Hepatocyte (in vitro differentiated cells): Measurements from ENCODE around the gene KDM3B. TPM values are rescaled to one million over a fixed set of nuclear protein-coding genes. Genes with fewer than 3 reads are reported as not detected.

ENCODE experiments used
- DNase-seq: peaks from one replicate; pipeline ENCODE4 v3.0.0-alpha.2; 2016; ENCODE audit warnings: low spot score
- H2AFZ ChIP-seq: fragments of 200-600 bp; sonication (generic); 2 replicates; pipeline ENCODE4 v1.6.0; 2016; ENCODE audit warnings: antibody characterized with exemption, mild to moderate bottlenecking
- H3K27ac ChIP-seq: fragments of 200-600 bp; sonication (generic); 2 replicates; pipeline ENCODE4 v1.5.1; 2016; ENCODE audit warnings: mild to moderate bottlenecking
- H3K27me3 ChIP-seq: fragments of 200-600 bp; sonication (generic); 2 replicates; pipeline ENCODE4 v1.6.1; 2016
- H3K36me3 ChIP-seq: fragments of 200-600 bp; sonication (generic); replicated peaks from 2 replicates; pipeline ENCODE4 v1.5.1; 2016; ENCODE audit warnings: low read depth; ENCODE audit not compliant: insufficient read depth
- H3K4me1 ChIP-seq: fragments of 200-600 bp; sonication (generic); 2 replicates; pipeline ENCODE4 v1.5.1; 2016; ENCODE audit warnings: mild to moderate bottlenecking, moderate library complexity; ENCODE audit not compliant: insufficient read depth
- H3K4me2 ChIP-seq: fragments of 200-600 bp; sonication (generic); 2 replicates; pipeline ENCODE4 v1.6.0; 2016
- H3K4me3 ChIP-seq: fragments of 200-600 bp; sonication (generic); 2 replicates; pipeline ENCODE4 v1.5.1; 2016; ENCODE audit warnings: mild to moderate bottlenecking
- H3K79me2 ChIP-seq: fragments of 200-600 bp; sonication (generic); 2 replicates; pipeline ENCODE4 v1.6.0; 2017; ENCODE audit warnings: mild to moderate bottlenecking
- H3K9me2 ChIP-seq: fragments of 200-600 bp; sonication (generic); replicated peaks from 2 replicates; pipeline ENCODE4 v1.6.0; 2017; ENCODE audit warnings: mild to moderate bottlenecking; ENCODE audit not compliant: insufficient read depth
- H3K9me3 ChIP-seq: fragments of 200-600 bp; sonication (generic); 2 replicates; pipeline ENCODE4 v1.5.1; 2016; ENCODE audit warnings: low read depth, mild to moderate bottlenecking
- H4K20me1 ChIP-seq: fragments of 200-600 bp; sonication (generic); 2 replicates; pipeline ENCODE4 v1.6.0; 2016; ENCODE audit warnings: mild to moderate bottlenecking; ENCODE audit not compliant: insufficient read depth, poor library complexity, severe bottlenecking
- CTCF ChIP-seq: fragments of 200-600 bp; sonication (generic); IDR thresholded peaks from 2 replicates; pipeline ENCODE4 v1.5.1; 2016; ENCODE audit warnings: antibody characterized with exemption, mild to moderate bottlenecking; ENCODE audit not compliant: poor library complexity
- EZH2 ChIP-seq: fragments of 200-600 bp; sonication (generic); IDR thresholded peaks from 2 replicates; pipeline ENCODE4 v1.6.1; 2016; ENCODE audit warnings: antibody characterized with exemption, mild to moderate bottlenecking, borderline replicate concordance
- EZH2phosphoT487 ChIP-seq: fragments of 200-600 bp; sonication (generic); IDR thresholded peaks from one replicate; pipeline ENCODE4 v1.6.1; 2018; ENCODE audit warnings: antibody characterized with exemption, mild to moderate bottlenecking, low read depth, moderate library complexity; ENCODE audit not compliant: unreplicated experiment, severe bottlenecking
- WGBS: methylation state at CpG from one replicate; pipeline ENCODE4 v1.1.6; 2016; ENCODE audit warnings: low lambda C conversion rate; ENCODE audit errors: missing lambda C conversion rate; 5-methylcytosine and 5-hydroxymethylcytosine counted together
- polyA plus RNA-seq: library from polyadenylated mRNA; unstranded; fragments of >200 nt; fragmentation: Nextera tagmentation; extraction: Ambion mirVana; gene quantifications from 2 replicates; pipeline ENCODE4 v1.2.1, GENCODE V29; 2016
- total RNA-seq: library from RNA; depleted of rRNA; stranded (reverse); fragments of >200 nt; gene quantifications from 2 replicates; pipeline ENCODE4 v1.2.3, GENCODE V29; 2014

Gene KDM3B
- total and polyA plus RNA-seq, 2 experiments from 2014 or later: 22.1 to 67.8 TPM

GRCh38 chr5:138466900-138467710, 114.6 kb downstream of the KDM3B start:
- Histone ChIP-seq H3K36me3 (no peaks in the 10 kb centered on the region), H3K4me3 (peak overlapping the region; percentile 79), H3K9me2 (no peaks in the 10 kb centered on the region), H3K4me2 (peak overlapping the region; percentile 89), H3K9me3 (no peaks in the 10 kb centered on the region), H3K27me3 (no peaks in the 10 kb centered on the region), H2AFZ (no peak overlapping the region), H3K4me1 (peaks cover 6% of the 10 kb centered on the region), H4K20me1 (peaks cover 25% of the 10 kb centered on the region), H3K27ac (no peak overlapping the region), H3K79me2 (no peaks in the 10 kb centered on the region)
- TF ChIP-seq CTCF (no peak), EZH2 (no peak)
- DNase-seq: peak; percentile 32
- WGBS: 95% methylated on average over 44 of the region's 45 CpGs

GRCh38 chr5:138467711-138468132, 115.2 kb downstream of the KDM3B start:
- Histone ChIP-seq H3K36me3 (no peaks in the 10 kb centered on the region), H3K4me2 (peak overlapping the region; percentile 89), H3K4me1 (peaks cover 6% of the 10 kb centered on the region), H3K4me3 (no peak overlapping the region), H3K9me2 (no peaks in the 10 kb centered on the region), H2AFZ (no peak overlapping the region), H3K9me3 (no peaks in the 10 kb centered on the region), H3K27ac (no peak overlapping the region), H3K27me3 (no peaks in the 10 kb centered on the region), H4K20me1 (peaks cover 25% of the 10 kb centered on the region), H3K79me2 (no peaks in the 10 kb centered on the region)
- WGBS: 93% methylated on average over 14 of the region's 14 CpGs
- TF ChIP-seq EZH2phosphoT487 (no peak), CTCF (no peak), EZH2 (no peak)
- peak; percentile 37 for DNase-seq

- Histone ChIP-seq H3K4me2 (peak overlapping the region; percentile 89), H2AFZ (no peak overlapping the region), H3K9me3 (no peaks in the 10 kb centered on the region), H3K27ac (no peak overlapping the region), H4K20me1 (peaks cover 25% of the 10 kb centered on the region), H3K36me3 (no peaks in the 10 kb centered on the region), H3K4me3 (no peak overlapping the region), H3K4me1 (peaks cover 2% of the 10 kb centered on the region), H3K79me2 (no peaks in the 10 kb centered on the region), H3K27me3 (no peaks in the 10 kb centered on the region), H3K9me2 (no peaks in the 10 kb centered on the region)
- no peak for TF ChIP-seq EZH2phosphoT487
- TF ChIP-seq CTCF: no peak
- no peak for TF ChIP-seq EZH2
- 87% methylated on average over 7 of the region's 7 CpGs for WGBS
- peak; percentile 50 for DNase-seq
Measured at GRCh38 chr5:138468133-138468965, 115.9 kb downstream of the KDM3B start.
